OCI-LY3 (cell line): ENCODE measurements around the gene FAP.

Experiments used
- H2AFZ ChIP-seq: fragments of 200-600, 300-600 bp; shearing (Covaris generic); 2 replicates; pipeline ENCODE4 v1.6.0; 2014; ENCODE audit warnings: antibody characterized with exemption, low read depth, low read length
- H3K27ac ChIP-seq: fragments of 200-600, 300-600 bp; sonication (generic); 2 replicates; pipeline ENCODE4 v1.5.1; 2014; ENCODE audit warnings: mild to moderate bottlenecking, low read length, moderate library complexity, mixed read lengths
- H3K27me3 ChIP-seq: fragments of 200-600, 300-600 bp; sonication (generic); 2 replicates; pipeline ENCODE4 v1.6.1; 2014; ENCODE audit warnings: low read depth, low read length, mixed read lengths
- H3K36me3 ChIP-seq: fragments of 200-600, 300-600 bp; sonication (generic); replicated peaks from 2 replicates; pipeline ENCODE3; 2014; ENCODE audit warnings: low read depth, low read length, mixed read lengths
- H3K4me1 ChIP-seq: fragments of 300-600, 200-600 bp; sonication (generic); 2 replicates; pipeline ENCODE4 v1.6.1; 2014; ENCODE audit warnings: low read length, mixed read lengths
- H3K4me2 ChIP-seq: fragments of 200-600, 300-600 bp; sonication (generic); 2 replicates; pipeline ENCODE4 v1.6.1; 2014; ENCODE audit warnings: low read length, mixed read lengths
- H3K4me3 ChIP-seq: fragments of 300-600, 200-600 bp; sonication (generic); 2 replicates; pipeline ENCODE4 v1.5.1; 2014; ENCODE audit warnings: antibody characterized with exemption, mild to moderate bottlenecking, low read length, moderate library complexity
- H3K79me2 ChIP-seq: fragments of 300-600, 200-600 bp; shearing (Covaris generic); 2 replicates; pipeline ENCODE4 v1.6.1; 2014; ENCODE audit warnings: mild to moderate bottlenecking, low read length, mixed read lengths
- H3K9ac ChIP-seq: fragments of 300-600, 200-600 bp; shearing (Covaris generic); 2 replicates; pipeline ENCODE4 v1.6.0; 2014; ENCODE audit warnings: mild to moderate bottlenecking, low read length, moderate library complexity
- H3K9me3 ChIP-seq: fragments of 200-600, 300-600 bp; shearing (Covaris generic); 2 replicates; pipeline ENCODE4 v1.6.1; 2014; ENCODE audit warnings: low read length, mixed read lengths; ENCODE audit not compliant: insufficient read depth
- H4K20me1 ChIP-seq: fragments of 200-600, 300-600 bp; sonication (generic); 2 replicates; pipeline ENCODE4 v1.6.1; 2016; ENCODE audit warnings: low read length, mixed read lengths; ENCODE audit not compliant: insufficient read depth
- CTCF ChIP-seq: fragments of 200-600, 300-600 bp; sonication (generic); IDR thresholded peaks from 2 replicates; pipeline ENCODE4 v1.5.1; 2014; ENCODE audit warnings: antibody characterized with exemption, low read length, low read depth
- EZH2phosphoT487 ChIP-seq: fragments of 200-600 bp; shearing (Covaris generic); IDR thresholded peaks from 2 replicates; pipeline ENCODE4 v1.6.1; 2018; ENCODE audit warnings: antibody characterized with exemption, mixed run types, low read depth

FAP gene

GRCh38 chr2:162265666-162266459 lies 22.6 kb upstream of the FAP start:
- TF ChIP-seq EZH2phosphoT487: no peak
- no peak for TF ChIP-seq CTCF
- Histone ChIP-seq H3K9ac (no peak overlapping the region), H4K20me1 (no peaks in the 10 kb centered on the region), H3K4me1 (peaks cover 9% of the 10 kb centered on the region), H3K9me3 (no peaks in the 10 kb centered on the region), H3K79me2 (no peaks in the 10 kb centered on the region), H3K4me3 (no peak overlapping the region), H3K27me3 (no peaks in the 10 kb centered on the region), H3K4me2 (no peak overlapping the region), H2AFZ (no peak overlapping the region), H3K36me3 (peaks cover 50% of the 10 kb centered on the region), H3K27ac (no peak overlapping the region)

- H3K4me1 ChIP-seq: peaks cover 13% of the 10 kb centered on the region
- H3K27ac ChIP-seq: no peak overlapping the region
- H3K36me3 ChIP-seq: peaks cover 17% of the 10 kb centered on the region
- no peaks in the 10 kb centered on the region for H4K20me1 ChIP-seq
- H3K27me3 ChIP-seq: no peaks in the 10 kb centered on the region
- H3K79me2 ChIP-seq: no peaks in the 10 kb centered on the region
- no peak overlapping the region for H3K4me3 ChIP-seq
- no peak for TF ChIP-seq EZH2phosphoT487
- no peak for TF ChIP-seq CTCF
- H3K4me2 ChIP-seq: peak overlapping the region; percentile 9; the same call in 1 of the 2 replicates
- no peak overlapping the region for H2AFZ ChIP-seq
- no peak overlapping the region for H3K9ac ChIP-seq
- H3K9me3 ChIP-seq: no peaks in the 10 kb centered on the region
Measured at GRCh38 chr2:162261032-162261945, 18.0 kb upstream of the FAP start.

GRCh38 chr2:162258686-162259085 lies 15.4 kb upstream of the FAP start:
- no peak overlapping the region for H3K9ac ChIP-seq
- H3K4me3 ChIP-seq: no peak overlapping the region
- no peak overlapping the region for H2AFZ ChIP-seq
- H4K20me1 ChIP-seq: no peaks in the 10 kb centered on the region
- H3K9me3 ChIP-seq: no peaks in the 10 kb centered on the region
- peaks cover 6% of the 10 kb centered on the region for H3K36me3 ChIP-seq
- no peaks in the 10 kb centered on the region for H3K27me3 ChIP-seq
- H3K27ac ChIP-seq: no peak overlapping the region
- peaks cover 13% of the 10 kb centered on the region for H3K4me1 ChIP-seq
- H3K4me2 ChIP-seq: no peak overlapping the region
- TF ChIP-seq EZH2phosphoT487: no peak
- no peaks in the 10 kb centered on the region for H3K79me2 ChIP-seq

GRCh38 chr2:162258169-162258568 lies 14.9 kb upstream of the FAP start:
- Histone ChIP-seq H3K9me3 (no peaks in the 10 kb centered on the region), H3K4me1 (peaks cover 13% of the 10 kb centered on the region), H3K36me3 (peaks cover 1% of the 10 kb centered on the region), H2AFZ (no peak overlapping the region), H4K20me1 (no peaks in the 10 kb centered on the region), H3K9ac (no peak overlapping the region), H3K4me2 (no peak overlapping the region), H3K4me3 (no peak overlapping the region), H3K27ac (no peak overlapping the region), H3K27me3 (no peaks in the 10 kb centered on the region), H3K79me2 (no peaks in the 10 kb centered on the region)
- TF ChIP-seq EZH2phosphoT487: no peak
- no peak for TF ChIP-seq CTCF
